OCI-LY7 (cell line): ENCODE results near the gene TLE5. TPM values are rescaled to one million over a fixed set of nuclear protein-coding genes. Genes with fewer than 3 reads are reported as not detected.
"Not testable (repeated sequence)": the region's sequence is repeated elsewhere in the genome, so short reads cannot be mapped to it uniquely, and the experiment has no call there.

ENCODE experiments used
- BruUV-seq: library from RNA; stranded (reverse); fragments of 400-500 nt; replicated peaks from 2 replicates; lab custom pipeline; 2021; lab: Mats Ljungman, UMichigan
- CTCF ChIA-PET: fragments of 300-600 bp; sonication (Branson Sonifier 250); formaldehyde crosslinking; loops from one replicate; lab custom pipeline; 2022; ENCODE audit warnings: antibody characterized with exemption; ENCODE audit not compliant: unreplicated experiment; lab: Charles Lee
- POLR2A ChIA-PET: fragments of 300-600 bp; sonication (Branson Sonifier 250); formaldehyde crosslinking; loops from one replicate; lab custom pipeline; 2022; ENCODE audit warnings: antibody characterized with exemption; lab: Charles Lee
- DNase-seq: peaks from one replicate; pipeline ENCODE4 v3.0.0-alpha.2; 2015; ENCODE audit warnings: low spot score
- H2AFZ ChIP-seq: fragments of 200-600 bp; sonication (generic), shearing (Covaris generic); 2 replicates; pipeline ENCODE4 v1.6.1; 2014; ENCODE audit warnings: mild to moderate bottlenecking, antibody characterized with exemption, low read length, moderate library complexity
- H3K27ac ChIP-seq: fragments of 200-600 bp; sonication (generic); 2 replicates; pipeline ENCODE4 v1.5.1; 2014; ENCODE audit warnings: mixed run types, low read depth, mild to moderate bottlenecking, moderate library complexity, low read length, inconsistent platforms; ENCODE audit not compliant: poor library complexity, severe bottlenecking
- H3K36me3 ChIP-seq: fragments of 200-600 bp; sonication (generic); 2 replicates; pipeline ENCODE4 v1.6.1; 2014; ENCODE audit warnings: mild to moderate bottlenecking, antibody characterized with exemption, low read length, moderate library complexity, mixed read lengths; ENCODE audit not compliant: insufficient read depth
- H3K4me1 ChIP-seq: fragments of 200-600 bp; sonication (generic); 2 replicates; pipeline ENCODE4 v1.5.1; 2014; ENCODE audit warnings: mild to moderate bottlenecking, low read length; ENCODE audit not compliant: insufficient read depth, poor library complexity, severe bottlenecking
- H3K4me2 ChIP-seq: fragments of 200-600 bp; sonication (generic); 2 replicates; pipeline ENCODE4 v1.6.1; 2014; ENCODE audit warnings: mild to moderate bottlenecking, low read length
- H3K4me3 ChIP-seq: fragments of 200-600 bp; sonication (generic); 2 replicates; pipeline ENCODE4 v1.5.1; 2014; ENCODE audit warnings: mild to moderate bottlenecking, low read depth, low read length; ENCODE audit not compliant: poor library complexity, severe bottlenecking
- H3K79me2 ChIP-seq: fragments of 200-600 bp; sonication (generic); 2 replicates; pipeline ENCODE4 v1.6.1; 2016; ENCODE audit warnings: low read depth, mild to moderate bottlenecking, low read length, moderate library complexity, mixed read lengths; ENCODE audit not compliant: insufficient read depth
- H3K9me2 ChIP-seq: fragments of 200-600 bp; sonication (generic); 2 replicates; pipeline ENCODE4 v1.6.1; 2016; ENCODE audit warnings: mild to moderate bottlenecking, low read length, mixed read lengths; ENCODE audit not compliant: insufficient read depth
- H3K9me3 ChIP-seq: fragments of 200-600 bp; sonication (generic); 2 replicates; pipeline ENCODE4 v1.6.1; 2014; ENCODE audit warnings: mild to moderate bottlenecking, mixed run types, low read length, mixed read lengths
- H4K20me1 ChIP-seq: fragments of 200-600 bp; sonication (generic); 2 replicates; pipeline ENCODE4 v1.6.1; 2014; ENCODE audit warnings: mild to moderate bottlenecking, antibody characterized with exemption, low read length, moderate library complexity, mixed read lengths; ENCODE audit not compliant: insufficient read depth
- EZH2phosphoT487 ChIP-seq: fragments of 200-600 bp; sonication (generic); IDR thresholded peaks from 2 replicates; pipeline ENCODE4 v1.6.1; 2018; ENCODE audit warnings: low read depth, borderline replicate concordance, mild to moderate bottlenecking, mixed run types, antibody characterized with exemption, low read length, moderate library complexity, mixed read lengths
- intact Hi-C: fragments of 100-400 bp; cut with micrococcal nuclease; formaldehyde crosslinking; loops from one replicate; pipeline ENCODE4 v1.10.0; 2022; ENCODE audit not compliant: unreplicated experiment
- total RNA-seq, 2 experiments: library from RNA; depleted of rRNA in 1 of 2; stranded (reverse); fragments of >200 nt in 1 of 2; shearing (Covaris generic) in 1 of 2; gene quantifications; 2 replicates each; pipeline ENCODE4 v1.2.3, GENCODE V29; 2014 to 2022
- TF ChIP-seq, protein P1 (sequence below): fragments of 200-600 bp; sonication (generic); conservative IDR thresholded peaks from 2 replicates; pipeline ENCODE4 v1.5.1; 2014; ENCODE audit warnings: mild to moderate bottlenecking, antibody characterized with exemption, low read length, moderate library complexity, mixed read lengths

TLE5 gene
- total RNA-seq, 2 experiments from 2014 or later, result 376 to 424 TPM

- H3K4me1 ChIP-seq, result peaks cover 4% of the 10 kb centered on the region
Observed at GRCh38 chr19:3012621-3013262, 49.6 kb downstream of the TLE5 start.

GRCh38 chr19:3012059-3012458 is 50.2 kb downstream of the TLE5 start:
- H3K9me3 ChIP-seq, H3K27ac ChIP-seq, H3K4me1 ChIP-seq, H3K36me3 ChIP-seq, POLR2A ChIA-PET, H4K20me1 ChIP-seq, H3K4me2 ChIP-seq, H3K79me2 ChIP-seq, H3K9me2 ChIP-seq, H3K4me3 ChIP-seq, DNase-seq, BruUV-seq, H2AFZ ChIP-seq: not testable (repeated sequence)
- CTCF ChIA-PET, result interaction anchor here (0.6 kb wide), 1 partner anchor 1255 kb away, joined by 5 read pairs; no protein-coding TSS in a partner anchor
- intact Hi-C loops, result loop anchor here (2.0 kb wide), 1 partner anchor 25 kb away; no protein-coding TSS in a partner anchor

More at GRCh38 chr19:3012621-3013262, 49.6 kb downstream of the TLE5 start:
- Histone ChIP-seq H3K9me3 (no peaks in the 10 kb centered on the region), H3K9me2 (no peaks in the 10 kb centered on the region), H3K36me3 (no peaks in the 10 kb centered on the region), H3K27ac (no peak overlapping the region), H3K4me2 (no peak overlapping the region), H4K20me1 (no peaks in the 10 kb centered on the region), H3K79me2 (no peaks in the 10 kb centered on the region), H3K4me3 (no peak overlapping the region), H2AFZ (no peak overlapping the region)
- POLR2A ChIA-PET, result no interaction called here
- CTCF ChIA-PET, result interaction anchor here (0.6 kb wide), 1 partner anchor 1255 kb away, joined by 5 read pairs; no protein-coding TSS in a partner anchor
- BruUV-seq, result no TSS peak
- no peak for TF ChIP-seq EZH2phosphoT487
- TF ChIP-seq, protein P1, sequence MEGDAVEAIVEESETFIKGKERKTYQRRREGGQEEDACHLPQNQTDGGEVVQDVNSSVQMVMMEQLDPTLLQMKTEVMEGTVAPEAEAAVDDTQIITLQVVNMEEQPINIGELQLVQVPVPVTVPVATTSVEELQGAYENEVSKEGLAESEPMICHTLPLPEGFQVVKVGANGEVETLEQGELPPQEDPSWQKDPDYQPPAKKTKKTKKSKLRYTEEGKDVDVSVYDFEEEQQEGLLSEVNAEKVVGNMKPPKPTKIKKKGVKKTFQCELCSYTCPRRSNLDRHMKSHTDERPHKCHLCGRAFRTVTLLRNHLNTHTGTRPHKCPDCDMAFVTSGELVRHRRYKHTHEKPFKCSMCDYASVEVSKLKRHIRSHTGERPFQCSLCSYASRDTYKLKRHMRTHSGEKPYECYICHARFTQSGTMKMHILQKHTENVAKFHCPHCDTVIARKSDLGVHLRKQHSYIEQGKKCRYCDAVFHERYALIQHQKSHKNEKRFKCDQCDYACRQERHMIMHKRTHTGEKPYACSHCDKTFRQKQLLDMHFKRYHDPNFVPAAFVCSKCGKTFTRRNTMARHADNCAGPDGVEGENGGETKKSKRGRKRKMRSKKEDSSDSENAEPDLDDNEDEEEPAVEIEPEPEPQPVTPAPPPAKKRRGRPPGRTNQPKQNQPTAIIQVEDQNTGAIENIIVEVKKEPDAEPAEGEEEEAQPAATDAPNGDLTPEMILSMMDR, result no peak
- DNase-seq, result no peak
- intact Hi-C loops, result loop anchor here (2.0 kb wide), 1 partner anchor 26 kb away; no protein-coding TSS in a partner anchor

- Histone ChIP-seq H3K36me3 (no peaks in the 10 kb centered on the region), H3K4me2 (no peak overlapping the region), H4K20me1 (no peaks in the 10 kb centered on the region), H3K27ac (no peak overlapping the region), H3K79me2 (no peaks in the 10 kb centered on the region), H3K4me1 (peaks cover 6% of the 10 kb centered on the region), H3K9me3 (no peaks in the 10 kb centered on the region), H3K4me3 (no peak overlapping the region), H2AFZ (no peak overlapping the region), H3K9me2 (no peaks in the 10 kb centered on the region)
- TF ChIP-seq EZH2phosphoT487, result no peak
- TF ChIP-seq, protein P1, result no peak
- CTCF ChIA-PET, result no interaction called here
- no TSS peak for BruUV-seq
- no peak for DNase-seq
- intact Hi-C loops, result no loop called here
- POLR2A ChIA-PET, result no interaction called here
Observed at GRCh38 chr19:3010871-3011270, 51.4 kb downstream of the TLE5 start.
